NT2/D1 (cell line): ENCODE results near the gene PWWP2A.

Experiments used
- SUZ12 ChIP-seq: IDR thresholded peaks from 2 replicates; pipeline ENCODE4 v1.6.1; 2011; ENCODE audit not compliant: insufficient read length, insufficient read depth; ENCODE audit errors: extremely low read depth
- YY1 ChIP-seq: IDR thresholded peaks from 2 replicates; pipeline ENCODE4 v1.6.1; 2011; ENCODE audit not compliant: insufficient read length, insufficient read depth
- ZNF274 ChIP-seq: IDR thresholded peaks from 2 replicates; pipeline ENCODE4 v1.6.1; 2011; ENCODE audit warnings: mild to moderate bottlenecking, low read depth, low read length

DNA sequence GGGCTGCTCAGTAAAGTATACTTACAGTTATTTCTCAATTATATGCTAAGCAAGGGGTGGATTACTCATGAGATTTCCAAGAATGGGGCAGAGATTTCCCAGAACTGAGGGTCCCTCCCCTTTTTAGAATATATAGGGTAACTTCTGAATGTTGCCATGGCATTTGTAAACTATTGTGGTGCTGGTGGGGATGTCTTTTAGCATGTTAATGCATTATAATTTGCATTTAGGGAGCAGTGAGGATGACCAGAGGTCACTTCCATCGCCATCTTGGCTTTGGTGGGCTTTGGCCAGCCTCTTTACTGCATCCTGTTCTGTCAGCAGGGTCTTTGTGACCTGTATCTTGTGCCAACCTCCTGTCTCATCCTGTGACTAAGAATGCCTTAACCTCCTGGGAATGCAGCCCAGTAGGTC lies 74.9 kb downstream of the PWWP2A start:
- TF ChIP-seq YY1 (no peak), ZNF274 (no peak), SUZ12 (no peak)
